HPDE6-E6E7 (cell line): Measurements from ENCODE around the gene ZSCAN26.

Experiments
- DNase-seq: peaks from one replicate; pipeline ENCODE4 v3.0.0; 2011; ENCODE audit warnings: missing footprints; ENCODE audit errors: extremely low spot score

The ZSCAN26 gene

GRCh38 chr6:28322661-28323060 lies 55.7 kb downstream of the ZSCAN26 start:
- no peak for DNase-seq

GRCh38 chr6:28323813-28324424 lies 57.0 kb downstream of the ZSCAN26 start:
- no peak for DNase-seq

GRCh38 chr6:28326371-28326948 lies 59.5 kb downstream of the ZSCAN26 start:
- DNase-seq, result no peak
